Activated CD4-positive, alpha-beta T cell treated with anti-CD3 and anti-CD28 coated beads for 36 hours (primary cell): ENCODE results near the gene CDH23. TPM values are rescaled to one million over a fixed set of nuclear protein-coding genes. Genes with fewer than 3 reads are reported as not detected.

Experiments used
- ATAC-seq: fragments of 200-7000 bp; cut with Tn5 transposase; one replicate; pipeline ENCODE4 v1.10.0; 2021; ENCODE audit warnings: mild to moderate bottlenecking, moderate library complexity
- CTCF ChIA-PET: fragments of 350-600 bp; sonication (Branson Sonifier 250); formaldehyde crosslinking; loops from one replicate; lab custom pipeline; 2021; ENCODE audit warnings: antibody characterized with exemption; lab: Charles Lee
- POLR2A ChIA-PET: fragments of 350-600 bp; sonication (Branson Sonifier 250); formaldehyde crosslinking; loops from one replicate; lab custom pipeline; 2021; ENCODE audit warnings: antibody characterized with exemption, inconsistent platforms; lab: Charles Lee
- DNase-seq: peaks from one replicate; pipeline ENCODE4 v3.0.0-alpha.2; 2020
- H3K27ac Mint-ChIP-seq: one replicate; pipeline ENCODE4 v1.8.0; 2021; ENCODE audit warnings: mixed read lengths
- H3K27me3 Mint-ChIP-seq: one replicate; pipeline ENCODE4 v1.8.0; 2021; ENCODE audit warnings: mixed read lengths
- H3K36me3 Mint-ChIP-seq: one replicate; pipeline ENCODE4 v1.8.0; 2021; ENCODE audit warnings: low read depth, mixed read lengths
- H3K4me1 Mint-ChIP-seq: one replicate; pipeline ENCODE4 v1.8.0; 2021; ENCODE audit warnings: mixed read lengths
- H3K4me3 Mint-ChIP-seq: one replicate; pipeline ENCODE4 v1.8.0; 2021; ENCODE audit warnings: mild to moderate bottlenecking, moderate library complexity, mixed read lengths
- H3K9me3 Mint-ChIP-seq: one replicate; pipeline ENCODE4 v1.8.0; 2021; ENCODE audit warnings: low read depth, mixed read lengths
- intact Hi-C, 2 experiments: fragments of 100-400 bp; cut with DNase I in 1 of 2; cut with micrococcal nuclease in 1 of 2; formaldehyde crosslinking; loops; one replicate each; pipeline versions ENCODE4 v1.14.2 to v1.15.1; 2022 to 2024; cut with DNase I, micrococcal nuclease
- total RNA-seq, 2 experiments: library from RNA; stranded (reverse); gene quantifications; one replicate each; pipeline ENCODE4 v1.2.3, GENCODE V29; 2021

The CDH23 gene
- total RNA-seq, 2 experiments from 2014 or later: 1.5 to 1.6 TPM

- Mint-ChIP-seq H3K4me3 (no peak overlapping the region), H3K9me3 (peaks cover 3% of the 10 kb centered on the region), H3K27me3 (no peaks in the 10 kb centered on the region), H3K4me1 (peaks cover 97% of the 10 kb centered on the region), H3K27ac (peak overlapping the region; percentile 99), H3K36me3 (peaks cover 36% of the 10 kb centered on the region)
- CTCF ChIA-PET: interaction anchor here (0.6 to 5.6 kb wide), 10 partner anchors 10 to 432 kb away, joined by 3 to 26 read pairs (median 4); partner anchors contain the start of gene VSIR
- intact Hi-C loops: no loop called here
- ATAC-seq (no peak), DNase-seq (peak; percentile 66)
- POLR2A ChIA-PET: interaction anchor here (0.6 to 1.1 kb wide), 3 partner anchors 10 to 23 kb away, joined by 3 to 8 read pairs (median 3); no protein-coding TSS in a partner anchor
These were observed 349.8 kb downstream of the CDH23 start for GRCh38 chr10:71746344-71747037.

DNA sequence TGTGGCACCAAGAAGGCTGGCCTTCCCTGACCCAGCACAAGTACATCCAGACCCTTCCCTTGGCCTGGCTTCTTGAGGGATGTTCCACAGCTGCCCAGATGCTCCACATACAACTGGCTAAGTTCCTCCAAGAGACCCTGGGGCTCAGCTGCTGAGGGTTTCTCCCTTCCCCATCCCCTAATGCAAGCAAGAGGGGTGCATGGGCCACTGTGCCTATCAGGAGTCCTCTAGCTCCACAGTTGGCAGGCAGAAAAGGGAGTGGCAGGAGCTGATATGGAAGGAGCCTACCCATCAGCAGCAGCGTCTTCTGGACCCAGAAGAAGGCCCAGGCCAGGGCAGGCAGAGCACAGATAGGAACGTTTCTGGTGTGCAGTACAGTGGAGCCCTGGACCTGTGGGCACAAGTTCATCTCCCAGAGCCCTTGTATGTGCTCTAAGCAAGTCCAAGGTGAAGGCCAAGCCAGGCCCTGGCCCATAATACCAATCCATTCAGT is 350.4 kb downstream of the CDH23 start:
- Mint-ChIP-seq H3K27ac (peak overlapping the region; percentile 99), H3K4me1 (peaks cover 97% of the 10 kb centered on the region), H3K4me3 (no peak overlapping the region), H3K9me3 (peaks cover 3% of the 10 kb centered on the region), H3K36me3 (peaks cover 39% of the 10 kb centered on the region), H3K27me3 (no peaks in the 10 kb centered on the region)
- intact Hi-C loops: no loop called here
- ChIA-PET POLR2A (interaction anchor here (0.6 to 1.0 kb wide), 3 partner anchors 10 to 22 kb away, joined by 3 to 8 read pairs (median 3); no protein-coding TSS in a partner anchor), CTCF (interaction anchor here (0.6 to 5.6 kb wide), 10 partner anchors 9 to 432 kb away, joined by 3 to 26 read pairs (median 4); partner anchors contain the start of gene VSIR)
- DNase-seq (no peak), ATAC-seq (no peak)

GRCh38 chr10:71747551-71748523 is 351.1 kb downstream of the CDH23 start:
- ATAC-seq (no peak), DNase-seq (no peak)
- intact Hi-C loops: loop anchor here (1.0 to 2.0 kb wide), 3 partner anchors 21 to 25 kb away; partner anchors contain the start of gene VSIR (in 1 of the 2)
- H3K4me3 Mint-ChIP-seq: peak overlapping the region; percentile 68
- CTCF ChIA-PET: interaction anchor here (0.6 to 5.6 kb wide), 18 partner anchors 9 to 582 kb away, joined by 3 to 26 read pairs (median 4); partner anchors contain the start of gene VSIR
- no peaks in the 10 kb centered on the region for H3K27me3 Mint-ChIP-seq
- H3K9me3 Mint-ChIP-seq: no peaks in the 10 kb centered on the region
- POLR2A ChIA-PET: interaction anchor here (0.6 to 1.4 kb wide), 4 partner anchors 11 to 26 kb away, joined by 3 to 6 read pairs (median 5); partner anchors contain the start of gene VSIR
- H3K36me3 Mint-ChIP-seq: peaks cover 39% of the 10 kb centered on the region
- H3K4me1 Mint-ChIP-seq: peaks cover 97% of the 10 kb centered on the region
- H3K27ac Mint-ChIP-seq: peak overlapping the region; percentile 99

GRCh38 chr10:71748671-71749191 is 352.0 kb downstream of the CDH23 start:
- no peaks in the 10 kb centered on the region for H3K27me3 Mint-ChIP-seq
- peak overlapping the region; percentile 99 for H3K27ac Mint-ChIP-seq
- DNase-seq (peak; percentile 90), ATAC-seq (peak; percentile 91)
- peaks cover 46% of the 10 kb centered on the region for H3K36me3 Mint-ChIP-seq
- ChIA-PET POLR2A (interaction anchor here (0.5 to 1.4 kb wide), 5 partner anchors 20 to 1088 kb away, joined by 3 to 5 read pairs (median 5); partner anchors contain the start of gene VSIR), CTCF (interaction anchor here (0.6 to 1.6 kb wide), 14 partner anchors 9 to 581 kb away, joined by 3 to 6 read pairs (median 3); no protein-coding TSS in a partner anchor)
- H3K9me3 Mint-ChIP-seq: no peaks in the 10 kb centered on the region
- peak overlapping the region; percentile 68 for H3K4me3 Mint-ChIP-seq
- peaks cover 97% of the 10 kb centered on the region for H3K4me1 Mint-ChIP-seq
- intact Hi-C loops: loop anchor here (1.0 to 2.0 kb wide), 3 partner anchors 20 to 25 kb away; partner anchors contain the start of gene VSIR (in 1 of the 2)

GRCh38 chr10:71749396-71749795 is 352.7 kb downstream of the CDH23 start:
- ATAC-seq: no peak
- H3K4me1 Mint-ChIP-seq: peaks cover 97% of the 10 kb centered on the region
- no peak for DNase-seq
- CTCF ChIA-PET: interaction anchor here (0.6 to 1.2 kb wide), 10 partner anchors 8 to 532 kb away, joined by 3 to 6 read pairs (median 4); no protein-coding TSS in a partner anchor
- peak overlapping the region; percentile 99 for H3K27ac Mint-ChIP-seq
- intact Hi-C loops: loop anchor here in 1 of 2 experiments (2.0 kb wide), 1 partner anchor 19 kb away; no protein-coding TSS in a partner anchor
- H3K27me3 Mint-ChIP-seq: no peaks in the 10 kb centered on the region
- H3K4me3 Mint-ChIP-seq: peak overlapping the region; percentile 68
- no peaks in the 10 kb centered on the region for H3K9me3 Mint-ChIP-seq
- H3K36me3 Mint-ChIP-seq: peaks cover 53% of the 10 kb centered on the region
- POLR2A ChIA-PET: interaction anchor here (0.5 to 0.8 kb wide), 4 partner anchors 23 to 1583 kb away, joined by 3 to 5 read pairs (median 4); no protein-coding TSS in a partner anchor

DNA sequence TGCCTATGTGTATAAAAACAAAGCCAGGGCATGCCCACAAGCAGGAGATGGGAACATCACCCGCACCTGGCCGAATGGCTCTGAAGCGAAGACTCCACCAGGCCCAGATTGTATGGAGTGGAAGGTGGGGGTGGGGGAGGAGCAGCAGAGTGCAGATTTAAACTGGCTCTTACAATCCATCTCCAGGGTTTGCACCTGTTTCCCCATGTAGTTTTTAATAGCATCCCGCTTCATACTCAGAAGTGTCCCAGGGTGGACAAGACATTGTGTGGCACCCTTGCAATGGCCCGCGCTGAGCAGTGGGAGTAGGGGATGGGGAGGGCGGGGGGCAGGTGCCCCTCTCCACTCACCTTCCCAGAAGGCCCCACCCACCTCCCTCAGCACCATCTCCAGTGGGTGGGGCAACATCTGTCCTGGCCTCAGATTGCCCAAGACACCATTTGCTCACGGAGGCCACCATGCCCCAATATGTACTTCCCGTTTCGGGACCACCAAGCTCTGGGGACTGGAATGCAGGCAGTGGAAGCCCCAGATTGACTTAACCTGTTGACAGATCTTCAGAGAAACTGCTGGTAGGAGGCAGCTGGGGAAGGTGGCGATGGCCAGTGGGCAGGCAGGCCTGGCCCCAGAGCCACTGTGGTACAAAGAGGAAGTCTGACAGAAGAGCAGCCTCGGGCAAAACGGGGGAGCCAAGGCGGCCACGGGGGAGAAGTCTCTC is 353.6 kb downstream of the CDH23 start:
- H3K27me3 Mint-ChIP-seq: no peaks in the 10 kb centered on the region
- H3K4me3 Mint-ChIP-seq: no peak overlapping the region
- ChIA-PET CTCF (interaction anchor here (0.6 to 1.0 kb wide), 4 partner anchors 16 to 25 kb away, joined by 3 to 5 read pairs (median 3); no protein-coding TSS in a partner anchor), POLR2A (no interaction called here)
- H3K36me3 Mint-ChIP-seq: peaks cover 57% of the 10 kb centered on the region
- peak overlapping the region; percentile 99 for H3K27ac Mint-ChIP-seq
- DNase-seq (no peak), ATAC-seq (no peak)
- intact Hi-C loops: no loop called here
- H3K4me1 Mint-ChIP-seq: peaks cover 97% of the 10 kb centered on the region
- H3K9me3 Mint-ChIP-seq: no peaks in the 10 kb centered on the region

GRCh38 chr10:71750986-71751385 is 354.3 kb downstream of the CDH23 start:
- ATAC-seq: no peak
- no peak for DNase-seq
- peak overlapping the region; percentile 99 for H3K27ac Mint-ChIP-seq
- peaks cover 57% of the 10 kb centered on the region for H3K36me3 Mint-ChIP-seq
- POLR2A ChIA-PET: no interaction called here
- CTCF ChIA-PET: interaction anchor here (0.7 to 1.0 kb wide), 3 partner anchors 16 to 21 kb away, joined by 3 to 5 read pairs (median 3); no protein-coding TSS in a partner anchor
- H3K9me3 Mint-ChIP-seq: no peaks in the 10 kb centered on the region
- H3K4me1 Mint-ChIP-seq: peaks cover 95% of the 10 kb centered on the region
- H3K27me3 Mint-ChIP-seq: no peaks in the 10 kb centered on the region
- H3K4me3 Mint-ChIP-seq: no peak overlapping the region
- intact Hi-C loops: no loop called here

DNA sequence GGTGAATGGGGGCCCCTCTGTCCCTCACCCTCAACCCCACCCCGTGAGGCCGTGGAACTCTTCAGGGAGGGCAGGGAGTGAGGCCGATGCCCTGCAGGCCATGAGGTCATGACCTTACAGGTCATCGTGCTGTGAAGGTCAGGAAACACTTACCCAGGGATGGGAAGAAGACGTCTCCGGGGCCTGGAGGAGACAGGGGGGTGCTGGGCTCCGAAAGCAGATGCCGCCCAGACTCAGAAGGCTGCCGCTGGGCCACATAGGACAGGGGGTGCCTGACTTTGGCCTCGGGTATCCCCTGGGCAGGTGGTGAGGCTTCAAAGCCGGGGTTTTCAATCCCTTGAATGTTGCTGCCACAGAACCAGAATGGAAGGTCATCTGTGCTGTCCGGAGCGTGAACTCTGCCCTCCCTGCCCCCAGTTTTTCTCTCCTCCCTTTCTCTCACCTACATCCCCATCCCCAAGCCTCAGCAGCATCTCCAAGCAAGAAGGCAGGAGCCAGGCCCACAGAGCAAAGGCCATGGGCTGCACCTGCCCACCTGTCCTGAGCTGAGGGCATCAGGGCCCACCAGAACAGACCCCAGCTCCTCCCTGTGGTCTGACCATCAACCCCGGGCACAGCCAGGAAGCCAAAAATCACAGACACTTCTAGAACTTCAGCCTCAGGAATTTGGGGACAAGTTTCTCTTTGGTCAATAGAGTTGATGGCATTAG is 354.9 kb downstream of the CDH23 start:
- Mint-ChIP-seq H3K9me3 (no peaks in the 10 kb centered on the region), H3K27me3 (no peaks in the 10 kb centered on the region), H3K4me1 (peaks cover 95% of the 10 kb centered on the region), H3K36me3 (peaks cover 64% of the 10 kb centered on the region), H3K4me3 (no peak overlapping the region), H3K27ac (peak overlapping the region; percentile 81)
- no peak for DNase-seq
- no peak for ATAC-seq
- ChIA-PET POLR2A (no interaction called here), CTCF (interaction anchor here (0.7 to 1.2 kb wide), 7 partner anchors 13 to 317 kb away, joined by 3 to 11 read pairs (median 3); no protein-coding TSS in a partner anchor)
- intact Hi-C loops: no loop called here

DNA sequence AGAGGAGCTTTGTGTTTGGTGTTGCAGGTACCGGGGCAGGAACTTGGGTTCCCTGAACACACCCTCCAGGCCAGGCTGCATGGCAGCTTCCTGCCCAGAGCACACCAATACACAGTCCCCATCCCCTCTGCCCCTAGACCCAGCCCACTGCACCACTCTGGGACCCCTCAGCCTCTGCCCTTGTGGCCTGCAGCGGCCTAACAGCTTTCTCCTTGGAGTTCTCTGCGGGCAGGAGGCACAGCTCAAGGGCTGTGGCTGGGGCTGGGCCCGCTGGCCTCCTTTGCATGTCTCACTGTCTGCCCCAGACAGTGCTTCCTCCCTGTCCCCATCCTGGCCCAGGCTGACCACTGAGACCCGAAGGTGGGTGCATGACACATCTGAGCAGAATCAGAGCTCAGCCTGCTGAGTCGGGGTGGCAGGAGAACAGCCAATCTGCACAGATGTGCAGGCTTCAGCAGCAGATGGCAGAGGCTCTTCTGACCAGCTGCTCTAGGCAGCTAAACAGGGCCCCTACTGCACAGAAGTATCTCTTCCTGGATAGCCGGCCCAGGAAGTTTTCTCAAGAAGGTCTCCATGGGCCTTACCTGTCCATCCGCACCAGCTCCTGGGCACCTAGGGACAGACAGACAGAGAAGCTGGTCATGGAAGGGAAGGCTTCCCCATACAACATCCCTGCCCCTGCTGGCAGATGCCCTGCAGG is 355.8 kb downstream of the CDH23 start:
- ATAC-seq: no peak

More for the DNA sequence above, 355.8 kb downstream of the CDH23 start:
- Mint-ChIP-seq H3K36me3 (peaks cover 68% of the 10 kb centered on the region), H3K4me1 (peaks cover 95% of the 10 kb centered on the region), H3K9me3 (no peaks in the 10 kb centered on the region), H3K27ac (peak overlapping the region; percentile 81), H3K27me3 (no peaks in the 10 kb centered on the region), H3K4me3 (no peak overlapping the region)
- CTCF ChIA-PET: interaction anchor here (0.6 to 1.2 kb wide), 7 partner anchors 12 to 316 kb away, joined by 3 to 11 read pairs (median 3); no protein-coding TSS in a partner anchor
- no peak for DNase-seq
- intact Hi-C loops: no loop called here
- POLR2A ChIA-PET: interaction anchor here (0.7 kb wide), 1 partner anchor 20 kb away, joined by 3 read pairs; no protein-coding TSS in a partner anchor
